ENCODE data around the gene LAG3. TPM values are rescaled to one million over a fixed set of nuclear protein-coding genes. Genes with fewer than 3 reads are reported as not detected.

Gene LAG3
- polyA plus RNA-seq, 1 donor (not counting 4 experiments of a cell fraction or from before 2014, with no cell fraction given): 0.09 TPM

GRCh38 chr12:6723607-6724408 lies 48.5 kb upstream of the LAG3 start, which contains the start of gene COPS7A:
COPS7A (plus strand) TSS chr12:6724046; CDS start chr12:6724657, 611 bp downstream.
- FAIRE-seq (peak; percentile 76), DNase-seq (ENCODE audit: low read depth, low spot score) (peak; percentile 89)
- no peaks in the 10 kb centered on the region for H3K27me3 ChIP-seq (ENCODE audit: control insufficient read depth, extremely low read depth, insufficient read depth, low read length)
- peak within 1 kb of the TSS; percentile 96 for H2AFZ ChIP-seq (ENCODE audit: control insufficient read depth, low read length)
- H3K4me2 ChIP-seq (ENCODE audit: control insufficient read depth, extremely low read depth, insufficient read depth, low read depth, low read length): peak within 1 kb of the TSS; percentile 100
- no peaks in the 10 kb centered on the region for H4K20me1 ChIP-seq (ENCODE audit: control insufficient read depth, extremely low read depth, insufficient read depth, low read length)
- TF ChIP-seq EZH2 (IDR thresholded peaks at IDR 0.05; ENCODE audit: low read length) (no peak), CTCF (optimal IDR thresholded peaks at IDR 0.05 in 1 of 3, IDR thresholded peaks at IDR 0.05 in 1 of 3, conservative IDR thresholded peaks at IDR 0.05 in 1 of 3; ENCODE audit: extremely low read depth in 1 of 3, insufficient read depth in 2 of 3, low read length in 3 of 3) (peak in 1 of 3 experiments; percentile 50)
- peak within 1 kb of the TSS; percentile 67 to 96 (median 91) for H3K4me3 ChIP-seq (ENCODE audit: control insufficient read depth in 2 of 3, extremely low read depth in 1 of 3, insufficient read depth in 2 of 3, low read depth in 1 of 3, low read length in 3 of 3)
- peak within 1 kb of the TSS; percentile 88 for H3K9ac ChIP-seq (ENCODE audit: control insufficient read depth, extremely low read depth, insufficient read depth, low read length)
- H3K9me3 ChIP-seq (ENCODE audit: control insufficient read depth, low read depth, low read length): no peaks in the 10 kb centered on the region
- H3K36me3 ChIP-seq (ENCODE audit: control insufficient read depth in 2 of 2, extremely low read depth in 1 of 2, insufficient read depth in 2 of 2, low read length in 2 of 2): peaks cover 7 to 10% of the 10 kb centered on the region in 2 experiments
- no peaks in the 10 kb centered on the region for H3K9me1 ChIP-seq (ENCODE audit: control insufficient read depth, extremely low read depth, insufficient read depth, low read length)
- dilution Hi-C loops (cut with MboI; ENCODE audit: extremely low pct_ligation_motif_present, low sequenced_read_pairs): no loop called here
- H3K4me1 ChIP-seq (ENCODE audit: control insufficient read depth, extremely low read depth, insufficient read depth, low read length): peaks cover 5% of the 10 kb centered on the region
- peak within 1 kb of the TSS; percentile 84 for H3K27ac ChIP-seq (ENCODE audit: control insufficient read depth, insufficient read depth, low read length)
- peaks cover 6% of the 10 kb centered on the region for H3K79me2 ChIP-seq (ENCODE audit: control insufficient read depth, insufficient read depth, low read length)

DNA sequence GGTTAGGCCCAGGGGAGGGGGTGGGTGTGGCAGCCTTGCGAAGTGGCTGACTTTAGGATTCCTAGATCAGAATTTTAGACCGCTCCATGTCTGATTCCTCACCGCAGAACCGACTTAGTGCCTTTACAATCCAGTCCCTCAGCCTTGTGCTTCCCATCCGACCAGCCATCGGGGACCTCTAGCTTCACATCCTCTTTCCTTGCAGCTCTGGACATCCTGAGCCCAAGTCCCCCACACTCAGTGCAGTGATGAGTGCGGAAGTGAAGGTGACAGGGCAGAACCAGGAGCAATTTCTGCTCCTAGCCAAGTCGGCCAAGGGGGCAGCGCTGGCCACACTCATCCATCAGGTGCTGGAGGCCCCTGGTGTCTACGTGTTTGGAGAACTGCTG lies 47.9 kb upstream of the LAG3 start:
- peaks cover 10 to 14% of the 10 kb centered on the region in 2 experiments for H3K36me3 ChIP-seq (ENCODE audit: control insufficient read depth in 2 of 2, extremely low read depth in 1 of 2, insufficient read depth in 2 of 2, low read length in 2 of 2)
- H4K20me1 ChIP-seq (ENCODE audit: control insufficient read depth, extremely low read depth, insufficient read depth, low read length): no peaks in the 10 kb centered on the region
- H3K27ac ChIP-seq (ENCODE audit: control insufficient read depth, insufficient read depth, low read length): peak overlapping the region; percentile 84
- peak overlapping the region; percentile 67 to 96 (median 91) for H3K4me3 ChIP-seq (ENCODE audit: control insufficient read depth in 2 of 3, extremely low read depth in 1 of 3, insufficient read depth in 2 of 3, low read depth in 1 of 3, low read length in 3 of 3)
- peaks cover 5% of the 10 kb centered on the region for H3K4me1 ChIP-seq (ENCODE audit: control insufficient read depth, extremely low read depth, insufficient read depth, low read length)
- no peaks in the 10 kb centered on the region for H3K27me3 ChIP-seq (ENCODE audit: control insufficient read depth, extremely low read depth, insufficient read depth, low read length)
- peaks cover 6% of the 10 kb centered on the region for H3K79me2 ChIP-seq (ENCODE audit: control insufficient read depth, insufficient read depth, low read length)
- no peaks in the 10 kb centered on the region for H3K9me3 ChIP-seq (ENCODE audit: control insufficient read depth, low read depth, low read length)
- H3K9ac ChIP-seq (ENCODE audit: control insufficient read depth, extremely low read depth, insufficient read depth, low read length): peak overlapping the region; percentile 88
- dilution Hi-C loops (cut with MboI; ENCODE audit: extremely low pct_ligation_motif_present, low sequenced_read_pairs): no loop called here
- peak overlapping the region; percentile 96 for H2AFZ ChIP-seq (ENCODE audit: control insufficient read depth, low read length)
- FAIRE-seq (no peak), DNase-seq (ENCODE audit: low read depth, low spot score) (no peak)
- H3K4me2 ChIP-seq (ENCODE audit: control insufficient read depth, extremely low read depth, insufficient read depth, low read depth, low read length): peak overlapping the region; percentile 100
- TF ChIP-seq CTCF (optimal IDR thresholded peaks at IDR 0.05 in 1 of 3, IDR thresholded peaks at IDR 0.05 in 1 of 3, conservative IDR thresholded peaks at IDR 0.05 in 1 of 3; ENCODE audit: extremely low read depth in 1 of 3, insufficient read depth in 2 of 3, low read length in 3 of 3) (no peak), EZH2 (IDR thresholded peaks at IDR 0.05; ENCODE audit: low read length) (no peak)
- H3K9me1 ChIP-seq (ENCODE audit: control insufficient read depth, extremely low read depth, insufficient read depth, low read length): no peaks in the 10 kb centered on the region
